Measurements from ENCODE around the gene BCKDHA.
A peak's percentile ranks its signal among the peaks of the same experiment; 100 is the strongest.

Gene BCKDHA

GRCh38 chr19:41425174-41426115 is 27.8 kb downstream of the BCKDHA start:
- H3K4me3 ChIP-seq (ENCODE audit: low read length): no peak overlapping the region
- no peaks in the 10 kb centered on the region; the same call in 1 of the 2 replicates for H3K4me1 ChIP-seq (ENCODE audit: control insufficient read depth, insufficient read depth, low read length)
- H3K27ac ChIP-seq (ENCODE audit: low read length): no peak overlapping the region
- no peaks in the 10 kb centered on the region for H3K27me3 ChIP-seq (ENCODE audit: control insufficient read depth, insufficient read depth, low read length)
- H3K9me3 ChIP-seq (ENCODE audit: control insufficient read depth, insufficient read depth, low read length): no peaks in the 10 kb centered on the region
- no peak for DNase-seq (ENCODE audit: low read depth, low spot score)
- peaks cover 10% of the 10 kb centered on the region for H3K36me3 ChIP-seq (ENCODE audit: control insufficient read depth, insufficient read depth, low read length)
- WGBS (ENCODE audit: insufficient coverage, insufficient read length): no CpG with 5 or more reads among the region's 28 CpGs

- no peak overlapping the region for H3K27ac ChIP-seq (ENCODE audit: low read length)
- no CpG with 5 or more reads among the region's 36 CpGs for WGBS (ENCODE audit: insufficient coverage, insufficient read length)
- no peaks in the 10 kb centered on the region for H3K9me3 ChIP-seq (ENCODE audit: control insufficient read depth, insufficient read depth, low read length)
- no peak overlapping the region for H3K4me3 ChIP-seq (ENCODE audit: low read length)
- H3K4me1 ChIP-seq (ENCODE audit: control insufficient read depth, insufficient read depth, low read length): no peaks in the 10 kb centered on the region; the same call in 1 of the 2 replicates
- no peaks in the 10 kb centered on the region for H3K27me3 ChIP-seq (ENCODE audit: control insufficient read depth, insufficient read depth, low read length)
- H3K36me3 ChIP-seq (ENCODE audit: control insufficient read depth, insufficient read depth, low read length): peaks cover 10% of the 10 kb centered on the region
- no peak for DNase-seq (ENCODE audit: low read depth, low spot score)
These were observed 28.7 kb downstream of the BCKDHA start for GRCh38 chr19:41426116-41426841.

DNA sequence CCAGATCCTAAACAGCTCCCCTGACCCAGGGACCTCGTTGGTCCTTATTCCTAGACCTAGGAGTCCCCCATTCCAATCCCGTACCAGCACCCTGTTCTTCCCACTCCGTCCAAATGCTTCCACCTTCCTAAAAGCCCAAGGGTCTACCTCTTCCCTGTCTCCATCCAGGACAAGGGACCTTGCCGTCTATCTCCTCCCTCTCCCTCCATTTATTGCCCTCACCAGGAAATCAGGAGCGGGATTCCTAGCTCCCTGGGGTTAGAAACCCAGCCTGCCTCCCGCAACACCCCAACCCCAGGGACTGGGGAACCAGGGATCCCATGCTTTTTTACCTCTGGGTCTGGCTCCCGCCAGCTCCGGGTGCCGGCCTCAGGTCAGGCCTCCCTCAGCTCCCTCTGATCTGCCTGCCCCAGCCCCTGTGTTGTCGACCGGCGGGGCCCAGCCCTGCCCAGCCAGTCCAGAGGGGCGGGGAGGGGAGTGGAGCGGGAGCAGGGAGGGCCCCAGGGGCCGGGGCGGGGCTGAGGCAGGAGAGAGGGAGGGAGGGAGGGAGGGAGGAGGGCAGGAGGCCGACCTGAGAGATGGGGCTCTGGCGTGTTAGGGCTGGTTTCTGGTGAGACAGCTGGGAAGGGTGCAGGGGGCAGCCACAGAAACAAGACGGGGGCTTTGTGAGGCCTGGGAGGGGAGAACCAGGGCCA is 29.5 kb downstream of the BCKDHA start, which contains the start of gene B3GNT8:
B3GNT8 (minus strand) TSS at position 423 of the 695 bp plus-strand sequence. CDS start 596 bp downstream, outside the sequence.
- Histone ChIP-seq H3K9me3 (ENCODE audit: control insufficient read depth, insufficient read depth, low read length) (no peaks in the 10 kb centered on the region), H3K27ac (ENCODE audit: low read length) (no peak within 1 kb of the TSS), H3K4me3 (ENCODE audit: low read length) (peak within 1 kb of the TSS; percentile 25; the same call in 1 of the 2 replicates), H3K4me1 (ENCODE audit: control insufficient read depth, insufficient read depth, low read length) (no peaks in the 10 kb centered on the region; the same call in 1 of the 2 replicates), H3K36me3 (ENCODE audit: control insufficient read depth, insufficient read depth, low read length) (peaks cover 14% of the 10 kb centered on the region), H3K27me3 (ENCODE audit: control insufficient read depth, insufficient read depth, low read length) (no peaks in the 10 kb centered on the region)
- DNase-seq (ENCODE audit: low read depth, low spot score): peak; percentile 54
- no CpG with 5 or more reads among the region's 19 CpGs for WGBS (ENCODE audit: insufficient coverage, insufficient read length)

GRCh38 chr19:41427647-41428480 is 30.2 kb downstream of the BCKDHA start:
- WGBS (ENCODE audit: insufficient coverage, insufficient read length): no CpG with 5 or more reads among the region's 23 CpGs
- Histone ChIP-seq H3K36me3 (ENCODE audit: control insufficient read depth, insufficient read depth, low read length) (peaks cover 14% of the 10 kb centered on the region), H3K9me3 (ENCODE audit: control insufficient read depth, insufficient read depth, low read length) (no peaks in the 10 kb centered on the region), H3K4me3 (ENCODE audit: low read length) (peak overlapping the region; percentile 25; the same call in 1 of the 2 replicates), H3K27ac (ENCODE audit: low read length) (no peak overlapping the region), H3K27me3 (ENCODE audit: control insufficient read depth, insufficient read depth, low read length) (no peaks in the 10 kb centered on the region), H3K4me1 (ENCODE audit: control insufficient read depth, insufficient read depth, low read length) (no peaks in the 10 kb centered on the region; the same call in 1 of the 2 replicates)
- DNase-seq (ENCODE audit: low read depth, low spot score): no peak

DNA sequence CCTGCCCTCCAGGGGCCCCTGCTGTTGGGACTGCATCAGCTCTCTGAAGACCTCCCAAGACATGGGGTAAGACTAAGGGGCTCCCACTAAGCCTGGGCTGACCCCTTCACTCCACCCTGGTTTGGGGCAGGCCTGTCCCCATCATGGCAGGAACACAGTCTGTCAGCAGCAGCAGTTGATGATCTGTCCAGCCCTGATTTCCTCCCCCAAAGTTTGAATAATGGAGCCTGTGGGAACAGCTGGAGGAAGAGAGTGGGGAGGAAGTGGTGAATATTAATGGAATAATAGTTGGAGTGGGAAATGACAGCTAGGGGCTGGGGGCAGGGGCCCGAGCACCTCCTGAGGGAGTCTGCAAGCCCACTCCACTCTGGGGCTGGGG is 30.9 kb downstream of the BCKDHA start:
- no peak overlapping the region for H3K27ac ChIP-seq (ENCODE audit: low read length)
- H3K4me3 ChIP-seq (ENCODE audit: low read length): no peak overlapping the region; the same call in 1 of the 2 replicates
- WGBS (ENCODE audit: insufficient coverage, insufficient read length): no CpG with 5 or more reads among the region's 1 CpG
- no peak for DNase-seq (ENCODE audit: low read depth, low spot score)
- peaks cover 18% of the 10 kb centered on the region for H3K36me3 ChIP-seq (ENCODE audit: control insufficient read depth, insufficient read depth, low read length)
- no peaks in the 10 kb centered on the region for H3K9me3 ChIP-seq (ENCODE audit: control insufficient read depth, insufficient read depth, low read length)
- no peaks in the 10 kb centered on the region; the same call in 1 of the 2 replicates for H3K4me1 ChIP-seq (ENCODE audit: control insufficient read depth, insufficient read depth, low read length)
- no peaks in the 10 kb centered on the region for H3K27me3 ChIP-seq (ENCODE audit: control insufficient read depth, insufficient read depth, low read length)

- WGBS (ENCODE audit: insufficient coverage, insufficient read length): no CpG with 5 or more reads among the region's 6 CpGs
- no peaks in the 10 kb centered on the region for H3K9me3 ChIP-seq (ENCODE audit: control insufficient read depth, insufficient read depth, low read length)
- H3K27ac ChIP-seq (ENCODE audit: low read length): no peak overlapping the region
- no peaks in the 10 kb centered on the region for H3K27me3 ChIP-seq (ENCODE audit: control insufficient read depth, insufficient read depth, low read length)
- no peaks in the 10 kb centered on the region; the same call in 1 of the 2 replicates for H3K4me1 ChIP-seq (ENCODE audit: control insufficient read depth, insufficient read depth, low read length)
- no peak for DNase-seq (ENCODE audit: low read depth, low spot score)
- no peak overlapping the region for H3K4me3 ChIP-seq (ENCODE audit: low read length)
- H3K36me3 ChIP-seq (ENCODE audit: control insufficient read depth, insufficient read depth, low read length): peaks cover 18% of the 10 kb centered on the region
These were observed 33.3 kb downstream of the BCKDHA start for GRCh38 chr19:41430922-41431321.

DNA sequence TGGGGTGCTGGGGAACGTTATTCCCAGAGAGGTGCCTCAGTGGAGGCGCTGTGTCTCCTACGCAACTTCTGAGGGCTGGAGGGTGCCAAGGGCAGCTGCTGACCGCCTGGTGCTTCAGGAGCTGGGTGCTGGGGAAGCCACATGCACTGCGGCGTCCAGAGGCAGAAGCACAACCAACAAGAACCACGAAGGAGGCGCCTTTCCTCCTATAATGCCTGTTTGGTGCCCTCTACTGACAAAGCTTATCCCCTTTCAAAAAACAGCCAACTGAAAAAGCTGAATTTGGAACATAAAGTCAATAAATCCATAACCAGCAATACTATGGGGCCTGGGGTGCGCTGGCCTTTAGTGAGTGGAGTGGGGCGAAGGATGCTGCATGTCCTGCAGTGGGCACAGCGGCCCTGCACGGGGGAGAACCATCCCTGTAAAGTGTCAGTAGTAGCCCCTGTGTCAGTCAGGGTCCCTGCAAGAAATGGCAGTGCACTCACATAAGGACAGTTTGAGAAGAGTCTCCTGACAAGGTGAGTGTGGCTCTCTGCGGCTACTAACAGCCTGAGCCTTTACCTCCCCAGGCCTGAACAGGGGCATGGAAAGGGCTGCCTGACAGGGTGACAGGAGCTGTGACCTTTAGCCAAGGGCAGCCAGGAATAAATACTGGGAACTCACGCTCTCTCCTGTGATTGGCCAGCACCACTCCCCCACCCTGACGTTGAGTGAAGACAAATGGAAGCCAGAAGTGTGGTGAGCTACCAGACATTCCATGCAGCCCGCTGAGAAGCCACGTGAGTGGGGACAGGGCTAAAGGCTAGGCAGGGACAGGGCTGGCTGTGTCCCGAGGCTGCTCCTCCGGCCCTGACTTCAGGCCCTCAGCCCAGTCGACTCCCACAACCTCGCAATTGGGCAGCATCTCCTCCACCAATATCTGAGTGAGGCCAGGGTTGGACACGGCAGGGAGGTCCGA is 34.1 kb downstream of the BCKDHA start:
- Histone ChIP-seq H3K9me3 (ENCODE audit: control insufficient read depth, insufficient read depth, low read length) (no peaks in the 10 kb centered on the region), H3K36me3 (ENCODE audit: control insufficient read depth, insufficient read depth, low read length) (peaks cover 18% of the 10 kb centered on the region), H3K27ac (ENCODE audit: low read length) (no peak overlapping the region), H3K27me3 (ENCODE audit: control insufficient read depth, insufficient read depth, low read length) (no peaks in the 10 kb centered on the region), H3K4me1 (ENCODE audit: control insufficient read depth, insufficient read depth, low read length) (no peaks in the 10 kb centered on the region; the same call in 1 of the 2 replicates), H3K4me3 (ENCODE audit: low read length) (no peak overlapping the region)
- no peak for DNase-seq (ENCODE audit: low read depth, low spot score)
- WGBS (ENCODE audit: insufficient coverage, insufficient read length): no CpG with 5 or more reads among the region's 23 CpGs

- Histone ChIP-seq H3K36me3 (ENCODE audit: control insufficient read depth, insufficient read depth, low read length) (peaks cover 20% of the 10 kb centered on the region), H3K4me1 (ENCODE audit: control insufficient read depth, insufficient read depth, low read length) (no peaks in the 10 kb centered on the region; the same call in 1 of the 2 replicates), H3K9me3 (ENCODE audit: control insufficient read depth, insufficient read depth, low read length) (no peaks in the 10 kb centered on the region), H3K27me3 (ENCODE audit: control insufficient read depth, insufficient read depth, low read length) (no peaks in the 10 kb centered on the region), H3K27ac (ENCODE audit: low read length) (no peak overlapping the region), H3K4me3 (ENCODE audit: low read length) (no peak overlapping the region)
- no CpG with 5 or more reads among the region's 18 CpGs for WGBS (ENCODE audit: insufficient coverage, insufficient read length)
- DNase-seq (ENCODE audit: low read depth, low spot score): no peak
These were observed 35.6 kb downstream of the BCKDHA start for GRCh38 chr19:41433171-41433570.

DNA sequence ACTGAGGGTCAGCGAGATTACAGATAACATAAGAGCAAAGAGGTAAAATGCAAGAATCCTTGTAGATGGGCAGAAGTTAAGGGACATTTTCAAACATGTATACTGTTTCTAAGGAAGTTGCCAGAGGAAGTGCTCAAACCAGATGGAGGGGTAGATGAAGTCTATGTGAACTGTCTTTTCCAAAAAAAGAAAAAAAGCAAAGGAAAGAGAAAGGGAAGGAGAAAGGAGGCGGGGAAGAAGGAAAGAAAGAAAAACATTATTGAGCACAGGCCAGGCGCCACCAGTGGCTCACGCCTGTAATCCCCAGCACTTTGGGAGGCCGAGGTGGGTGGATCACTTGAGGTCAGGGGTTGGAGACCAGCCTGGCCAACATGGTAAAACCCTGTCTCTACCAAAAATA is 36.8 kb downstream of the BCKDHA start:
- peaks cover 20% of the 10 kb centered on the region for H3K36me3 ChIP-seq (ENCODE audit: control insufficient read depth, insufficient read depth, low read length)
- H3K27me3 ChIP-seq (ENCODE audit: control insufficient read depth, insufficient read depth, low read length): no peaks in the 10 kb centered on the region
- H3K4me3 ChIP-seq (ENCODE audit: low read length): no peak overlapping the region
- H3K4me1 ChIP-seq (ENCODE audit: control insufficient read depth, insufficient read depth, low read length): no peaks in the 10 kb centered on the region
- H3K27ac ChIP-seq (ENCODE audit: low read length): no peak overlapping the region
- WGBS (ENCODE audit: insufficient coverage, insufficient read length): no CpG with 5 or more reads among the region's 5 CpGs
- no peak for DNase-seq (ENCODE audit: low read depth, low spot score)
- H3K9me3 ChIP-seq (ENCODE audit: control insufficient read depth, insufficient read depth, low read length): no peaks in the 10 kb centered on the region
